TTC549 (cell line): ENCODE data around the gene ASCL2.

ENCODE experiments used
- FAIRE-seq: peaks from 2 replicates; lab custom pipeline; 2012; peaks lifted over from hg19 to GRCh38; lab: Jason Lieb, UNC

ASCL2 gene

GRCh38 chr11:2271327-2272227 is 1.2 kb upstream of the ASCL2 start:
- no peak for FAIRE-seq

- FAIRE-seq, result no peak
These were observed 614 bp upstream of the ASCL2 start for GRCh38 chr11:2271077-2271326.

GRCh38 chr11:2269601-2270321 is 627 bp downstream of the ASCL2 start:
- no peak for FAIRE-seq

GRCh38 chr11:2268729-2269600 is 1.4 kb downstream of the ASCL2 start:
- FAIRE-seq, result no peak

- no peak for FAIRE-seq
These were observed 2.3 kb downstream of the ASCL2 start for GRCh38 chr11:2267851-2268728.

- no peak for FAIRE-seq
These were observed 3.0 kb downstream of the ASCL2 start for GRCh38 chr11:2267306-2267850.

- no peak for FAIRE-seq
These were observed 3.6 kb downstream of the ASCL2 start for GRCh38 chr11:2266586-2267305.

GRCh38 chr11:2265854-2266585 is 4.4 kb downstream of the ASCL2 start:
- no peak for FAIRE-seq

GRCh38 chr11:2265396-2265795 is 5.0 kb downstream of the ASCL2 start:
- no peak for FAIRE-seq

- FAIRE-seq, result no peak
These were observed 5.9 kb downstream of the ASCL2 start for GRCh38 chr11:2264366-2265053.

GRCh38 chr11:2263724-2264360 is 6.5 kb downstream of the ASCL2 start:
- FAIRE-seq, result no peak

- no peak for FAIRE-seq
These were observed 7.3 kb downstream of the ASCL2 start for GRCh38 chr11:2263071-2263565.

GRCh38 chr11:2262301-2263070 is 7.9 kb downstream of the ASCL2 start:
- no peak for FAIRE-seq

GRCh38 chr11:2261436-2262230 is 8.8 kb downstream of the ASCL2 start:
- no peak for FAIRE-seq

GRCh38 chr11:2260491-2261364 is 9.7 kb downstream of the ASCL2 start:
- no peak for FAIRE-seq

- no peak for FAIRE-seq
These were observed 10.4 kb downstream of the ASCL2 start for GRCh38 chr11:2259897-2260451.
